HG03342 (cell line): ENCODE measurements around the gene ZNF20.

ENCODE experiments used
- ATAC-seq: cut with Tn5 transposase; IDR thresholded peaks from one replicate; pipeline ENCODE4 v1.9.1; 2021; ENCODE audit warnings: mild to moderate bottlenecking, moderate library complexity; ENCODE audit not compliant: unreplicated experiment

The ZNF20 gene

DNA sequence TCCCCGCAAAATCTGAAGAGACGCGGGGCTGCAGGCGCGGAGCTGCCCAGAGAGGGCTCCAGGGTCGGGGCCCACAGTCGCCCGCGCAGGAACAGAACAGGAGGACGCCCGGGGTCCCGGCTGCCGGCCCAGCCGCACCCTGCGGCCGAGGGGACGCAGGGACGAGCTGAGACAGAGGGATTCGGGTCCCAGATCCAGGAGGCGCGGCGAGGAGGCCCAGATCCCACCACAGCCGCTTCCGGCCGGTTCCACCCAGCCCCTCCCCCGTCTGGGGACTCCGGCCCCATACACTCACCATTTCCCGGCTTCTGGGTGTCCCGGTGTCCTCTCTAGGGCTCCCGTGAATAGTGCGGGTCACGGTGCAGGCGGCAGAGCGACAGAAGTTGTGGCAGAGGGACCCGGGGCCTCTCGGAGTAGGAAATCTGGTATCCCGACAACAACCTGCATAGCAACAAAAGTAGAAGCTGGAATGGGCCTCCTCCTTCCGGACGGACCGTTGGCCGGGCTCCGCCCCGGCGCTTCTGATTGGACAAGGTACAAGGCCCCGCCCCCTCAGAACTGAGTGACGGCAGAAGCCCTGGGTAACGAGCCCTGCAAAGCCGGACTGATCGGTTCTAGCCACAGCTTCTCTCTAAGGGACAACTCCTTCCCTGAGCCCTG lies at the start of gene ZNF20:
Gene ZNF20, minus strand, starts transcription at position 466 of the 660 bp plus-strand sequence. Its CDS starts 168 bp downstream, at position 298.
- ATAC-seq: peak; percentile 83

DNA sequence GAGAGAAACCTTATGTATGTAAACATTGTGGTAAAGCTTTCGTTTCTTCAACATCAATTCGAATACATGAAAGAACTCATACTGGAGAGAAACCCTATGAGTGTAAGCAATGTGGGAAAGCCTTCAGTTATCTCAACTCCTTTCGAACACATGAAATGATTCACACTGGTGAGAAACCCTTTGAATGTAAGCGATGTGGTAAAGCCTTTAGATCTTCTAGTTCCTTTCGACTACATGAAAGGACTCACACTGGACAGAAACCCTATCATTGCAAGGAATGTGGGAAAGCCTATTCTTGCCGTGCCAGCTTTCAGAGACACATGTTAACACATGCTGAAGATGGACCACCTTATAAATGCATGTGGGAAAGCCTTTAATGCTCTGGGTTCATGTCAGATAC lies 47.5 kb upstream of the ZNF20 start:
- no peak for ATAC-seq

DNA sequence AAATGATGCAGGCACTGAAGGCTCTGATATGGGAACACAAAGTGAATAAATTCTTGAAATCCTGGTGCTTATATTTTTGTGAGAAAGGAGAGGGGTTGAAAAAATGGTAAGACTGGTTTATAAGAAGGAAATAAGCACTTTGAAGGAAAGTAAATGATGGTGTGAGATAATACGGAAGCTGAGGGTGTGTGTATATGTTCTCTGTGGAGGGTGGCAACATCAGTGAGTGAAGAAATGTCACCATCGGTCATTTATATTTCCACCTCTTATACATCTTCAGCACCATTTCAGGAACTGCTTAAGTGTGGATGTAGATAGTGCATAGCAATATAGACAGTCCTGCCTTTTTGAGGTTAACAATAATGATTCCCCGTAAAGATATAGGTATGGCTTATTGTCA lies 40.2 kb upstream of the ZNF20 start:
- no peak for ATAC-seq

DNA sequence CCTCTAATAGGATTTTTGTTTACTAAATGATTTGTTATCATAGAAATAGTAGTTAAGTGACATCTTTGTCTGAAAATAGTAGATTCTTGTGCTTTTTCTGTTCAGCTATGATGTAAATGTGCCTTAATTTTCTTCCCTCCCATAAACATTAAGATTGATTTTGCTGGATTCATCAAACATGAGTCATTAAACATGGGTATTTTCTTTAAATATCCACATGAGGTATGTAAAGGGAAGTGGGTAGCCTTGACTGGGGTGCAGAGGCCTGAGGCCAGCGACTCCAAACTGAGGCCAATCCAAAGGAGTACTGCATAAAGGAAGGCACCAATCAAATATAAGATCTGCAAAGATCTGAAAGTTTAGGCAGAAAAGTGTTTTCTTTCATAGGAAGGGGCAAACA lies 26.5 kb upstream of the ZNF20 start:
- ATAC-seq: no peak

DNA sequence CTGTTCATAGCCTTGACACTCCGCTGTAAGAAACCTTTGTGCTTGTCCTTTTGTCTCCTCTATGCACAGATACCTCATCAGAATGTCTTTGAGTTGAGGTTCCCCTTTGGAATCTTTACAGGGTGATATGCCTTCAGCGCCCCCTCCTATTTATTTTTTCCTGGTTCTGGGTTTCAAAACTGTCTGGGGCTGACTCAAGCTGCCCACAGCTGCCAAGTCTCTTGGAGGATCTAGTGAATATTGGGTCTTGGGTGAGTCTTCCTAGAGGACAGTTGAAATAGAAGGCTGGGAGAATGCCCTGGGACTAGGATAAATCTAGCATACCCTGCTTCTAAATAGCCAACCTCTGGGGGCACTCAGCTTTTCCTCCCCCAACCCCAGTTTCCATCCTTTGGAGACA lies 23.7 kb upstream of the ZNF20 start:
- no peak for ATAC-seq

DNA sequence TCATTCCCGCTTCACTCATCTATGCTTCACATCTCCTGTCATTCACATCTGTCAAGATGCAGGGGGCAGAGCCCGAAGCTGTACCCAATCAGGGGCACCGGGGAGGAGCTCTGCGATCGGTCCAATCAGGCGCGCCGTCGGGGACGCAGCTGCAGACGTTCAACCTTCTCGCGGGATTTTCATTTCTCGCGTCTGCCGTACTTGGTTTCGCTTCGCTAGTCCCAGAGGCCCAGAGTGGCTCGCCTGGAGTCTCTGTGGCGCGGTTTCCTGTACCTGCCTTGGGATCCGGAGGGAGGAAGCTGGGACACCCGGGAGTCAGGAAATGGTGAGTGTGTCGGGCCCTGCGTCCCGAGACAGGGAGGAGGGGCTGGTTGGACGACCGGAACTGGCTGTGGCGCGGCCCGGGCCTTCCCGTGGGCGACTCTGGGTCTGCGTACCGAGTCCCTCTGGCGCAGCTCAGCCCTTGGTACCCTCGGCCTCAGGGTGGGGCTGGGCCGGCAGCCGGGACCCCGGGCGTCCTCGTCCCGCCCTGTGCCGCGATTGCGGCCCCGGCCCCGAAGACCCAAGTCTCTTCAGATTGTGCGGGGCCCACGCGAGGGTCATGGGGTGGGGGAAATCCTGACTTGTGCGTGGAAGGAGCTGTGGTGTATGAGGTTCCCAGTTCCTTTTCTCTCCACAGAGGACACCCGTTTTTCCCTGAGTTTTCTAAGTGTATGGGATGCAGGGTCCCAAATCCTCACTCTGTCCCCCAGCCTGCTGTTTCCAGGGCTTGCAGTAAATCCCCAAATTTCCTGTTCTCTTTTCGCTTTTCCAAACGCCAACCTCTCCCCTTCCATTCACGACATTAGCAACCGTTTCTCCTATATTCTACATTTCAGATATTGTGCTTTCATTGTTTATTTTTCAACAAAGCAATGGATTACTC lies 23.0 kb upstream of the ZNF20 start, which contains the start of gene ZNF136:
Gene ZNF136, plus strand, starts transcription at position 215 of the 925 bp plus-strand sequence. Its CDS starts 108 bp downstream, at position 323.
- peak; percentile 98 for ATAC-seq

DNA sequence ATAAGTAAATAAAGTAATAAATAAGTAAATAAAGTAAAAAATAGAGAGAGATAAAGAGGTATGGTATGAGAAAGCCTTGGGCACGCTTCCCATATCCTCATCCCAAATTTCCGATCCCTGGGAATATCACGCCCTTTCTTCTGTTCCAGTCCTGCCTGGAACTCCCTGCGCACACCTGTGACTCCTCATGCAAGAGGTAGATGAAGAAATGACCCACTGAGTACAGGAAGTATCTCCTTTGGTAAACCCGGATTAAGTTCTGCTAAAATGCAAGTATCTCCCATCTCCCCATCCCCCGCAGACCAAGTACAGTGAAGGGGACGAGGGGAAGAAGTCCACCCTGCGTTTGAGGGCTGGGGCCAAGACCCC lies 22.3 kb upstream of the ZNF20 start:
- no peak for ATAC-seq

DNA sequence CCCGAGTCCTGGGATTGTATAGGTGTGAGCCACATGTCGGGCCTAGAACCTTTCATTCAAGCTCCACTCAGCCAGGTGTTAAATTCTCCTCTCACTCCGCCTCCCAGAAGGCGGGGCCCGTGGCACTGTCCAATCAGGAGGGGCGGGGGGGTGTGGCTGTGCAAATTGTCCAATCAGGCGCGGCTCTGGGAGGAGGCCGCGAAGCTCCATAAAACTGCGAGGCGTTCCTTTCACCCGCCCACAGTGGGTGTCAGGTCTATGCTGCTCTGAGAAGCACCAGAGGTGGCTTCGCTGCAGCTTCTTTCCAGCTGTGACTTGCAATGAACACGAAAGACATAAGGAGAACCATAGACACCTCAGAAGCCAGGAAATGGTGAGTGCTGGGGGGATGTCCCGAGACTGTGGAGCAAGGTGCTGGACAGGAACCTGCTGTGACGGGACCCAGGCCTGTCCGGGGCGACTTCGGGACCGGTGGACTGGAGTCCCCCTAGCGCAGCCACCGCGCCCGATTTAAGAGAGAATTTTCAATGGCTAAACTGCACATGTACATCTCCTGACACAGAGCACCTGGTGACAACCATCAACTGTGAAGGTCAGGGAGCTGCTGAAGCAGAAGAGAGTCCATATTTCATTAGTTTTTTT lies 19.7 kb upstream of the ZNF20 start:
- no peak for ATAC-seq

DNA sequence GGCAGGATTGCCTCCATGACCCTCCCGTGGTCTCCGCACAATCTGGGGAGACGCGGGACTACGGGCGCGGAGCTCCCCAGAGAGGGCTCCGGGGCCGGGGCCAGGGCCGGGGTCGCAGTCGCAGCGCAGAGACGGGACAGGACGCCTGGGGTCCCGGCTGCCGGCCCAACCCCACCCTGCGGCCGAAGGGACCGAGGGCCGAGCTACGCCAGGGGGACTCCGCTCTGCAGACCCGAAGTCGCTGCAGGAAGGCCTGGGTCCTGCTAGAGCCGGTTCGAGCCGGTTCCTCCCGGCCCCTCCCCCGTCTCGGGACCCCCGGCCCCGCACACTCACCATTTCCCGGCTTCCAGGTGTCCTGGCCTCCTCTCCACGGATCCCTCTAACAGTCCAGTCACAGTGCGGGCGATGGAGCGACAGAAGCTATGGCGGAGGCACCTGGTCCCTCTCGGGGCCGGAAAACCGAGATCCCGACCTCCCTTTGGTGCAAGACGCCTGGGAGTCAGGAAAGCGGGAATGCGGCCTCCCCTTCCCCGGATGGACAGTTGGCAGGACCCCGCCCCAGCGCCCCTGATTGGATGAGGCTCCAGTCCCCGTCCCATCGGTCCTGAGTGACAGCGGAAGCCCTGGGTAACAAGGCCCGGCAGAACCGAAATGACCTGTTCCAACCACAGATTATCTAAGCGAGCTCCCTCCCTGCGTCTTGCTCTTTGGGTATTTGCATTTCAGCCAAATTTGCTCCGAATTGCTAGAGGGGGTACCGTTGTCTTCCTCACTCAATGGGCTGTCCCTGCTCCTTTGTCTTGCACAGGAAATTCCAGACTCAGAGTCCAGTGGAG lies 16.3 kb upstream of the ZNF20 start, which contains the start of gene ZNF625:
Gene ZNF625, minus strand, starts transcription at position 512 of the 836 bp plus-strand sequence. Its CDS starts 176 bp downstream, at position 336.
- ATAC-seq: peak; percentile 72

DNA sequence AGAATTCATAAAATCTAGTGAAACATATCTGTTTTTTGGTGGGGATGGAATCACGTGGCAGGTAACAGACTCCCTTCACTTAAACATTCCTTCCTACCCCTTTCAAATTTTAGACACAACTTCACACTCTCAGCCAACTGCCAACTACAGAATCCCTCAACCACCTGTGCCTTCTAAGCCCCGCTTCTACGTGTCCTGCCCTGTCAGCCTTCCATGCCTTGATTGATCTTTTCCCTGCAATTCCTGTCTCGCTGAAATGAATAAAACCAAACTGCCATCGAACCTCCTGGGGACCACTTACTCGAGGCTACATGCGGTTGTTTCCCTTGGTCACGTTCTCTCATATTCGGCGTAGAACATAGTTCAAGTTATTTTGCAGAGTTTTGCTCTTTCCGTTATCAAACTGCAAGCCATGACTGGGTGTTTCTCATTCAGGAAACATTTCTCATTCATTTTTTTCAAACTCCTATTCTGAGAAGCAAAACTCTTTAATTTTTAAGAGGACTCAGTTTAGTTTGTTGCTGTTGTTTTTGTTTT lies 15.2 kb upstream of the ZNF20 start:
- no peak for ATAC-seq

DNA sequence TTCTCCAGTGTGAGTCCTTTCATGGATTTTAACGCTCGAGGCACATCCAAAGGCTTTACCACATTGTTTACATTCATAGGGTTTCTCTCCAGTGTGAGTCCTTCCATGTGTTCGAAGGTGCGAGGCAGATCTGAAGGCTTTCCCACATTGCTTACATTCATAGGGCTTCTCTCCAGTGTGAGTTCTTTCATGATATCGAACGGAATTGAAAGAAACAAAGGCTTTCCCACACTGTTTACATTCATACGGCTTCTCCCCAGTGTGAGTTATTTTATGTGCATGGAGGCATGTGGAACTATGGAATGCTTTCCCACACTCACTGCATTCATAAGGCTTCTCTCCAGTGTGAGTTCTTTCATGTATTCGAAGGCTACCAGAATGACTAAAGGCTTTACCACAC lies 5.2 kb upstream of the ZNF20 start:
- ATAC-seq: no peak

DNA sequence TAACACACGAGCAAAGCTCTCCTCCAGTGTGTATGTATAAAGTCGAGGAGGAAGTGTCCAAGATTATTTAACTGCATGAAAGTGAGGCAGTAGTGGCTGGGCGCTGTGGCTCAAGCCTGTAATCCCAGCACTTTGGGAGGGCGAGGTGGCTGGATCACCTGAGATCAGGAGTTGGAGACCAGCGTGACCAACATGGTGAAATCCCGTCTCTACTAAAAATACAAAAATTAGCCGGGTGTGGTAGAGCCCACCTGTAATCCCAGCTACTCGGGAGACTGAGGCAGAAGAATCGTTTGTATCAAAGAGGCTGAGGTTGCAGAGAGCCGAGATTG lies 1.2 kb upstream of the ZNF20 start:
- ATAC-seq: no peak

DNA sequence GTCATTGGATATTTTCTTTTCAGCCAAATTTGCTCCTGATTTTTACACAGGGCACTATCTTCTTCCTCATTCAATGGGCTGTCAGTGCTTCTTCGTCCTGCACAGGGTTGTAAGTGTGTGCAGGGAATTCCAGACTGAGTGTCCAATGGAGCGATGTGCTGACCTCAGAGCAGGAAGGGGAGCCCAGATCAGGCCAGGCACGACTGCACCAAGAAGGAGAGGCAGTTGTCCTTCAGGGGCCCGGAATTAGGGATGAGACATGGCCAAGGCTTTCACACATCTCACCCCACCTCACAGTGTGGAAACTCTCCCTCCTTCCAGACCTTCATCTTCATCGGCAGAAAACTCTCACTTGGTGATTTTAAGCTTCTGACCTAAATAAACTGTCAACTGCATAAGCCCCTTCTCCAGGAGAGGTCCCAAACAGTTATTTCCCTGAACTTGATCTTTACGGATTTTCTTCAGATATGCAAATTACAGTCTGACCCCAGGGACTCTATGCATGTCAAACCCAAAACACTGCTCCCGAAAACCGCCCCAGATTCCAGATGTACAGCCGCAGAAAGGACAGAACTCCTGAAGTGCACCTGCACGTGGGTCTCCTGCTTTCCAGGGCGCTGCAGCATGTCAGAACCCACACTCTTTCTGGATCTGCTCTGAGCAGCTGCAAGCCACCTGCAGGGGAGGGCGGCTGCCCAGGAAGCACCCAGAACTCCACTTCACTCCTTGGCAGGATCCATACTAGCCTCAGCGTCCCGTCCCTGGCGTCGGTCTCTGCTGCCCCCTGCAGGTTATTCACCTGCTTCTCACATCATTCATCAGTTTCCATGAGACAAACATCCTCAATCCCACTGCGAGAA lies 625 bp upstream of the ZNF20 start:
- no peak for ATAC-seq

DNA sequence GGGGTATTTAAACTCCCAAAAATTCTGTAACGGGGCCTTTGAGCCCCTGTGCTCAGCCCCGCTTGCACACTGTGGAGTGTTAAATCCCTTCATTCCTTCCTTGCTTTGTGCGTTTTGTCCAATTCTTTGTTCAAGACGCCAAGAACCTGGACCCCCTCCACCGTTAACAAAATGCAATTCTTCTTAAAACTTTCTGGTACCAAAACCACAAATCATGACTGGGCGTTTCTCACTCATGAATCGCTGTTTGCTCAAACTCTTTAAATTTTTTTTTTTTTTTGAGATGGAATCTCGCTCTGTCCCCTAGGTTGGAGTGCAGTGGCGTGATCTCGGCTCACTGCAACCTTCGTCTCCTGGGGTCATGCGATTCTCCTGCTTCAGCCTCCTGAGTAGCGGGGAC lies 881 bp downstream of the ZNF20 start:
- ATAC-seq: no peak

DNA sequence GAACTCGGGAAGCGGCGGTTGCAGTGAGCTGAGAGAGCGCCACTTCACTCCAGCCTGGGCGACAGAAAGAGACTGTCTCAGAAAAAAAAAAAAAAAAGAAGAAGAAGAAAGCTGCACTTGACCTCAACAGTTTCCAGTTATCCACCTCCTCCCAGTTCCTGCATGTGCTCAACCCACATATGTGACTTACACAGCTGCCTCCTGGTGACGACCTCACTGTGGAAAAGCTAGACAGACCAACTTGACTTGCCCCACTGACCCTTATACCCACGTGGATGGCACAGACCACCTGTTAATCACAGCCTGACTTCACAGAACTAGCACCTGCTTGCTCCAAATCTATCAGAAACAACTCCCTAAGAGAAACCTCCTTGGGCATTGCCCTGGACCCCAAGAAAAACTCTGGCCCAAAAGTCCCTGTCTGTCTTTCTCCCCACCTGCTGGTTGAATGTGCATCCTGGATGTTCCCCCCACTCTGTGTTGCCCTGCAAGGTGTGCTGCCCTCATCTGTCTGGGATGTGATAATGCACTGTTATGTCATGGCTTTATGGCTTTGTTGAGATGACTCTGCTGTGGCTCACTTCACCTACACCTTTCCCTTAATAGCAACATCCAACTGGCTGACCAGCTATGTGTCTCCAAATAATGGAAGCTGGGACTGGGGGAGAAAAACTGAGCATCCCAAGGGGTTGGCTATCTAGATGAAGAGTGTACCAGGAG lies 2.8 kb downstream of the ZNF20 start:
- no peak for ATAC-seq

DNA sequence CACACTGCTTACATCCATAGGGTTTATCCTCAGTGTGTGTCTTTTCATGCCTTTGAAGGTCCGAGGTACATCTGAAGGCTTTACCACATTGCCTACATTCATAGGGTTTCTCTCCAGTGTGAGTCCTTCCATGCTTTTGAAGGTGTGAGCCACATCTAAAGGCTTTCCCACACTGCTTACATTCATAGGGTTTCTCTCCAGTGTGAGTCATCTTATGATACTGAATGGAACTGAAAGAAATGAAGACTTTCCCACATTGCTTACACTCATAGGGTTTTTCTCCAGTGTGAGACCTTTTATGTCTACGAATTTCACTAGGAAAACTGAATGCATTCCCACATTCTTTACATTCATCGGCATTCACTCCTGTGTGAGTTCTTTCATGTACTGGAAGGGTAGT lies 7.1 kb downstream of the ZNF20 start:
- no peak for ATAC-seq

DNA sequence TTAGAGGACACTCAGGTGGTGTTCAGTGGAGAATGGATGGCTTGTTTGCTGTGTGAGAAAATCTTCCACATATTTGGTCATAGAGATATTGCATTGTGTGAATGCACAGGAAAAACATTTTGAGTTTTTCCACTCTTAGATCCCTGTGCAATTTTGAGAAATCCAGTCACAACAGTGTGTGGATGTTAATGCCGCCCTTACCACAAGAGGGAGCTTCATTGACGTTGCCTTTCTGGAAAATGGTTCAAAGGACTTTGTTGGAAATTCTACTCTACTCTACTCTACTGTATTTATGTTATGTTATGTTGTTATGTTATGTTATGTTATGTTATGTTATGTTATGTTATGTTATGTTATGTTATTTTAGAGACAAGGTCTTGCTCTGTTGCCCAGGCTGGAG lies 13.4 kb downstream of the ZNF20 start:
- ATAC-seq: no peak

DNA sequence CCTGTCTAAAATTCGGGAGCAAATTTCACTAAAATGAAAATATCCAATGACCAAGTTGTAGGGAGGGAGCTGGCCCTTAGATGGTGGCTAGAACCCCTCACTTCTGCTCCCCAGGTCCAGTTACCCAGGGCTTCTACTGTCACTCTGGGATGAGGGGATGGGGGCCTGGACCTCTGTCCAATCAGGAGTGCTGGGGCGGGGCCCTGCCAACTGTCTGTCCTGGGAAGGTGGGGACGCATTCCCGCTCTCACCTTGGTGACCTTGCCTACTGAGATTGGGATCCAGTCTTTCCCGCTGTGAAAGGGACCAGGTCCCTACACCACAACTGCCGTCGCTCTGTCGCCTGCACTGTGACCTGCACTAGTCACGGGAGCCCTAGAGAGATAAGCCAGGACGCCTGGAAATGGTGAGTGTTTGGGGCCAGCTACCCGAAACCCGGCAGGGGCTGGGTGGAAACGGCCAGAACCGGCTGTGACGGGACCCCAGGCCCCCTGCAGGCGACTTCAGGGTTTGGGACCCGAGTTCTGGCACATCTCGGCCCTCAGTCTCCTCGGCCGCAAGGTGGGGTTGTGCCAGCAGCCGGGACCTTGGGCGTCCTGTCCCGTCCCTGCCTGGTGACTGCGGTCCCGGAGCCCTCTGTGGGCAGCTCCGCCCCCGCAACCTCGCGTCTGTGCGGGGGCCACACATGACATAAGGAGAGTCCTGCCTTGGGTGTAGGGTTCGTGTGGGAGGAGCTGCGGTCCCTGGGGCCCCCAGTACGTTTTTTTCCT lies 22.8 kb downstream of the ZNF20 start:
- ATAC-seq: no peak
